ENCODE results near the gene MAP4K3.

DNA sequence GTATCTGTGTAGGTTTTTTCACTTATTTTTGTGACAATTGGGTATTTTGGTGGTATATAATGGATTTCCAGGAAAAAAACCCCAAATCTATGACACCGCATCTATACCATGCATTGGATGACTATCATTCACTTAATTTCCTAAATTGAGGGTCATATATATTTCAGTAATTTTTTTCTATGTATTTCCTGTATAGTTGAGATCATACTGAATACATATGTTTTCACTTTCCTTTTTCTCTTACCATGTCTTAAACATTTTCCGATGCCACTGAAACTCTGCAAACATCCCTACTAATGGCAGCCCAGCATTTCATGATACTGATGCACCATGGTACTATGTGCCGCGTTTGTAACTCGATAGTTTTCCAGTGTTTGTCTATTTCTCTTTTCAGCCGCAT, 233.7 kb downstream of the MAP4K3 start:
- TF ChIP-seq POLR2A (IDR thresholded peaks at IDR 0.05; ENCODE audit: low read depth) = no peak
- TF ChIP-seq, protein P1, sequence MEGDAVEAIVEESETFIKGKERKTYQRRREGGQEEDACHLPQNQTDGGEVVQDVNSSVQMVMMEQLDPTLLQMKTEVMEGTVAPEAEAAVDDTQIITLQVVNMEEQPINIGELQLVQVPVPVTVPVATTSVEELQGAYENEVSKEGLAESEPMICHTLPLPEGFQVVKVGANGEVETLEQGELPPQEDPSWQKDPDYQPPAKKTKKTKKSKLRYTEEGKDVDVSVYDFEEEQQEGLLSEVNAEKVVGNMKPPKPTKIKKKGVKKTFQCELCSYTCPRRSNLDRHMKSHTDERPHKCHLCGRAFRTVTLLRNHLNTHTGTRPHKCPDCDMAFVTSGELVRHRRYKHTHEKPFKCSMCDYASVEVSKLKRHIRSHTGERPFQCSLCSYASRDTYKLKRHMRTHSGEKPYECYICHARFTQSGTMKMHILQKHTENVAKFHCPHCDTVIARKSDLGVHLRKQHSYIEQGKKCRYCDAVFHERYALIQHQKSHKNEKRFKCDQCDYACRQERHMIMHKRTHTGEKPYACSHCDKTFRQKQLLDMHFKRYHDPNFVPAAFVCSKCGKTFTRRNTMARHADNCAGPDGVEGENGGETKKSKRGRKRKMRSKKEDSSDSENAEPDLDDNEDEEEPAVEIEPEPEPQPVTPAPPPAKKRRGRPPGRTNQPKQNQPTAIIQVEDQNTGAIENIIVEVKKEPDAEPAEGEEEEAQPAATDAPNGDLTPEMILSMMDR (IDR thresholded peaks at IDR 0.05) = no peak

Measured in esophagus muscularis mucosa (tissue), 3 donors.